GM21737 (cell line): ENCODE measurements around the gene SPRTN.
"Not testable (repeated sequence)": the region's sequence is repeated elsewhere in the genome, so short reads cannot be mapped to it uniquely, and the experiment has no call there.

ENCODE experiments used
- ATAC-seq: cut with Tn5 transposase; IDR thresholded peaks from one replicate; pipeline ENCODE4 v1.9.1; 2021; ENCODE audit warnings: mild to moderate bottlenecking, moderate library complexity; ENCODE audit not compliant: unreplicated experiment

Gene SPRTN

DNA sequence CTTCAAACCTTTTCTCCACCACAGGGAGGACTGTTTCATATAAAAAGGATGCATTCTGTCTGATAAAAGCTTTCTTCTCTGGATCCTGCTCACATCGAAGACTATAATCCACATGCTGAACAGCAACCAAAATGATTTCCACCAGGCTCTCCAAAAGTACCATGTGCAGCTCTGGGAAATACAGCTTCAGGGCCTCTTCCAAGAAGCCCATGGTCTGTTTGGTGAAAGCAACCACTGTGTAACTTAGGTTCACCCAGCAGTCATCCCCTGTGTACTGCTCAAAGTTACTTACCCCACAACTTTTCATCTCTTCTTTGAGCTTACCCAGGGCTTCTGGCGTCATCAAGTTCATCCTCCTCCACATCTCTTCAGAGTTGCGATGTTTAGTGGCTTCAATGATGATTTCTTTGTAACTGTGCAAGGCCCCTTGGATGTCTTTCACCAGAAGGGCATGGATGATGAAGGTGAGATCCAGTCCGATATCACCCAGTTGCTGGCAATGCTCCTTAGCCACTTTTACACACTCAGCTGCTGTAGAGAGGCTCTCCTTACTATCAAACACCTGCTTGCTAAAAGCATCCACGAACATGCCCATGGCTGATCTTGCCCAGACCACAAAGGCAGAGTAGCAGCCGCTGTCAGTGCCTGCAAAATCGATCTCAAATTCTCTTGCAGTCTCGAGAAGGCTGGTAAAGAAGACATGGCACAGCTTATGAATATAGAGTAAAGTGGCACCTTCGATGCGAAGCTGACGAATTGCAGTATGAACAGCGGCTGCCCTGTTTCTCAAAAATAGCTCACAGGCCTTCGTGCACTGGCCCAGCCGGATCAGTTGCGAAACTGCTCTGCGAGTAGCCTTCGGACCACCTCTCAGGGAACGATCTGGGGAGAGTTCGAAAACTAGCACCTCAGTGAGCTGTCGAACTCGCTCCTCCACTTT, 2.2 kb upstream of the SPRTN start:
- ATAC-seq: no peak

DNA sequence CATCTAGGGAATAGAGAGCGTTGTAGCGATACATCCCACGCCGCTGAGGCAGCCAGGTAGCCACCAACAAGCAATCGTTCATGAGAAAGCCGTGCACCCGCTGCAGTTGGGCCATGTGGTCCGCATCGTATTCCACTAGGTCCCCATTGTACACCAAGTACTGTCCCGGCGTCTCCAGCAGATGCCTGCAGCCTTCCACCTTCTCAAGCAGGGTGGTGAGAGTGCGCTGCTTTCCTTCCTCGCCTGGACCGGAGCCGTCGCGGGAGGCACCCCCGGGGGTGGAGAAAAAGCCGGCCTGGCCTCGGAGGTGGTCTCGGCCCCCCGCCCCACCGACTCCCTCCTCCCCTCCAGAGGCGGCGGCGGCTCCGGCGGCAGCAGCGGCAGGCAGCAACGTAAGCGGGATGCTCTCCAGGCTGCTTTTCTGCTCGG, 1.0 kb upstream of the SPRTN start:
- peak; percentile 14 for ATAC-seq

DNA sequence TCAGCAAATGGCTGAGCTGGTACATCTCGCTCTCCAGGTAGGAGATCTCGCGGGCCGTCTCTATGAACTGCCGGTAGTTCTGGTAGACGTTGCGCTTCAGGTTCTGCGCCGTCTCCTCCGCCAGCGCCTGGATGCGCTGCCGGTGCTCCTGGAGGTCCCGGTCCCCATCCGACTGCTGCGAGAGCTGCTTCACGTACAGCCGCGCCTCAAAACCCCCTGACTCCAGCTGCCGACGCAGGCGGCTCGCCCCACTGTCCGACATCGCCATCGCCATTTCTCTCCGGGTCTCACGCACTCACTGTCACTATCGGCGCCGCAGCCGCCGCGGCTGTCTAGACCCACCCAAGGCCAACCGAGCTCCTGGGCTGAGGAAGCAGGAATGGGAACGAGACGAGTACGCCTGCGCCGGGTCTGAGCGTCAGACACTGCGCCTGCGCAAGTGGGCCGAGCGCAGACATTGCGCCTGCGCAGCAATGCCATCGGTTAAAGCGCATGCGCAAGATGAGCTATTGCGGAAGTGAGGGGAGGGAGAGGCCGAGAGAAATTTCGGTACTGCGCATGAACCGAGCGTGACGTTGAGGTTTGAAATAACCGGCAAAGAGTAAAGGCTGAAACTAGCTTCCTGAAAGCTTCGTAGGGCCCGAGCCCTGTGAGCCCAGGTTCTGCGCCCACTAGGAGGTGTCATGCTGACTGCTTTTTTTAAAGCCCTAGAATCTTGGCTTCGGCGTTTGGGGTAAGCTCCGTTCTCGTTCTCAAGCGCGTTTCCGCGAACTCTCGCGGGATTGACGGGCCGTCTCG, 422 bp upstream of the SPRTN start, which contains the start of gene EXOC8:
TSS of gene EXOC8 (minus strand) at position 381 of the 798 bp plus-strand sequence. CDS start at position 274, 107 bp downstream.
- peak; percentile 66 for ATAC-seq

DNA sequence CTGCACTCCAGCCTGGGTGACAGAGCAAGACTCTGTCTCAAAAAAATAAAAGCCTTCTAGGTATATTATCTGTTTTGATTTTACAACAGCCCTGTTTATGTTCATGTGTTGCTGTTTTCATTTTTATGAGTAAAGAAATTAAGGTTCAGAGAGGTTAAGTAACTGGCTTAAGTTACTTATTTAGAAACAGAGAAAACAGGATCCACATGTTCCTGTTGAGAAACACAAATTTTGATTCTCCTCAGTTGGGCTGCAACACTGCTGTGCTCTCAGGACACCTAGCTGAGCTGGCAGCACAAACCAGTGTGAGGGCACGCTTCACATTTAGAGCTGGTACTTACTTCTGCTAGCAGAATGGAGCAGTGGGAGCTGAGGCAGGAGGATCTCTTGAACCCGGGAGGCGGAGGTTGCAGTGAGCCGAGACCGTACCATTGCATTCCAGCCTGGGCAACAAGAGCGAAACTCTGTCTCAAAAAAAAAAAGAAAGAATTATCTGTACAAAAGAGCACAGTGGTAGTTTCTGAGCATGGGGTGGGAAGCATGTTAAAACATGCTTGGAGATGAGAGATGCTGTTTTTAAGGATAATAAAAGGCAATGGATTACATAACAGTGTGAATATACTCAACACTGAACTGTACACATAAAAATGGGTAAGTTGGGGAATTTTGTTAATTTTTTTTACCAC, 2.4 kb downstream of the SPRTN start:
- no peak for ATAC-seq

DNA sequence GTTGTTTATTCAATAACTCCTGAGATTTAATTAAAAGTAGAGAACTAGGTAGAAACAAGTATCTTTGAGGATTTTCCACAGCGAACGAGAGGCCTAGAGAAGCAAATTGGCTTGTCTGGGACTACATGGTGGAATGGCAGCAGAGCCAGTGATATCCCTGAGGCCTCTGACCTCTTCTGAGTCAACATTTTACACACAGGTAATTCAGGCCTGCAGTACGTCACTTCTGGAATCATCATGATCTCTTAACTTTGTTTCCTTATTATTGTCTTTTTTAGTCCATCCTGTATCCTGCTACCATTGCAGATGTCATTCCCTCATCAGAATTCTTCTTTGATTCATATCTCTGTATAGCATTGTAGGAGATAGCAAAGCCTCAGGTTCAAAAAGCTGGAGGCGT, 9.9 kb downstream of the SPRTN start:
- no peak for ATAC-seq

DNA sequence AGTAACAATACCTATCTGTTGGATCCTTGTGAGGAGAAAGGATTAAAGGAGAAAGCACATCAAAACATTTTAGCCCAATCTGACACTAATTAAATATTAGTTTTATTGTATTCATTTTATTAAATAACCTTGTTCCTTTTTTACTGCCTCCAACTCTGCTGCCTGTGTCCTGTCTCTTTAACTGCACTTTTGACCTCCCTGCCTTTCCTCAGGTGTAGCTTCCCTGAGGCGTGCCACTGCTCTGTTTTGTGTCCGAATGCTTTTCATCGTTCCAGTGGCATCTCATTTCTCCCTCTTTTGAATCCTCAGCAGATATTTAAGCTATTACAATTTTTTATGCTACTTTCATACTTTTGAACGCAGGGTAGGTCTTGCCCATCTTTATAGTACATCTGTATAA, 10.3 kb downstream of the SPRTN start:
- ATAC-seq: no peak

DNA sequence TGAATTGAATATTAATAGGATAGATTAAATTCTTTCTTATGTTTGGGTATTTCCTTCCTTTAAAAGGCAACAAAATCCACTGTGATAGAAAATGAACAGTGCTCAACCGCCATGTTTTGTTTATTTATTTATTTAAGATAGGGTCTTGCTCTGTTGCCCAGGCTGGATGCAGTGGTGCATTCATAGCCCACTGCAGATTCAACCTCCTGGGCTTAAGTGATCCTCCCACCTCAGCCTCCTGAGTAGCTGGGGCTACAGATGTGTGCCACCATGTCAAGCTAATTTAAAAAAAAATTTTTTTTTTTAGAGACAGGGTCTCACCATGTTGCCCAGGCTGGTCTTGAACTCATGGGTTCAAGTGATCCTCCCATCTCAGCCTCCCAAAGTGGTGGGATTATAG, 10.8 kb downstream of the SPRTN start:
- ATAC-seq: not testable (repeated sequence)

DNA sequence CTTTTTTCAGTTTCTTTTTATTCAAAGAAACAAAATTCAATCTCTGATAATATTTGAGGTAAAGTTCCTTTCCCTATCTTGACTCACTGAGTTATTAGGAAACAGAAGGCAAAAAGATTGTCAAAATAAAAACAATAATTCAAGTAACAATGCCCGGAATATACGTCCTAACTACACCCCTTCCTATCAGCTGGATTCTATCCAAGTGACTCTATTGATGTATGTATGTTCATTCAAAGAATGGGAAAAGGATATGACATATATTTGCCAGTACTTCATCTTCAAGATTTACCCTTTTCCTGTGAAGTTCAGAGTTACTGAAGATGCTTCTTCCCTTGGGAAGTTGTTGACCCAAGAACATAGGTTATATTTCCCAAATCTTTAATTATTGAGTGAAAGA, 13.7 kb downstream of the SPRTN start:
- ATAC-seq: no peak

DNA sequence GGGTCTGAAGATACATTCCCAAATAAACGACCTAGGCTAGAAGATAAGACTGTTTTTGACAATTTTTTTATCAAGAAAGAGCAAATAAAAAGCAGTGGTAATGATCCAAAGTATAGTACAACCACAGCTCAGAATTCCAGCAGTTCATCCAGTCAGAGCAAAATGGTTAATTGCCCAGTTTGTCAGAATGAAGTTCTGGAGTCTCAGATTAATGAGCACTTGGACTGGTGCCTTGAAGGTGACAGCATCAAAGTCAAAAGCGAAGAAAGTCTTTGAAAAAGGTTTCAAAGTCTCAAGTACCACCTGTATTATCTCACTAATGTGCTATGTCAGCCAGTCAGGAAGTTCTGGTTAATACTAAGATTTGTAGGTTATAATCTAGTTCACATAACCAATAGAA, 15.0 kb downstream of the SPRTN start:
- no peak for ATAC-seq

DNA sequence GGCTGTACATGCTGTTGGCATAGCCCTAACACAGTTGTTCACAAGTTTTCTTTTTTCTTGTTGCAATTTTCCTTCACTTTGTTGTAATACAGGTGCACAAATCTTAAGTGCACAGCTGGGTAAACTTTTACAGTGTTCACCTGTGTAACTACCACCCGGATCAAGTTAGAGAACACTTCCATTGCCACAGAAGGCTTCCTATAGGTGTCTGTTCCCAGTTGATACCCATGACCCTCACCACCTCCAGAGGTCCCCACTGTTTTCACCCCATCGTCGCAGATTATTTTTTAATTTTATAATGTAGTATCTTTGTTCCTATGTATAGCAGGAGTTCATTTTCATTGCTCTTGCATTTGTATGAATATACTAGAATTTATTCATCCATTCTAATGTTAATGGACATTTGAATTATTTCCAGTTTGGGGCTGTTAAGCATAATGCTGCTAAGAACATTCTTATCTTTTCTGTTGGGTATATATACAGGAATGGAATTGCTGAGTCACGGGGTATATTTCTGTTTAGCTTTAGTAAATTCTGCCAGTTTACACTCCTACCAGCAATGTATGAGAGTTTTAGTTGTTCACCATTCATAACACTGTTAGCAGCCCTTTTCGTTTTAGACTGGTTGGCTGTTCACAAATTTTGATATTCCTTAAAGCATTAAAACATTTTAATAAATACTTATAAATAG, 16.4 kb downstream of the SPRTN start:
- ATAC-seq: no peak

DNA sequence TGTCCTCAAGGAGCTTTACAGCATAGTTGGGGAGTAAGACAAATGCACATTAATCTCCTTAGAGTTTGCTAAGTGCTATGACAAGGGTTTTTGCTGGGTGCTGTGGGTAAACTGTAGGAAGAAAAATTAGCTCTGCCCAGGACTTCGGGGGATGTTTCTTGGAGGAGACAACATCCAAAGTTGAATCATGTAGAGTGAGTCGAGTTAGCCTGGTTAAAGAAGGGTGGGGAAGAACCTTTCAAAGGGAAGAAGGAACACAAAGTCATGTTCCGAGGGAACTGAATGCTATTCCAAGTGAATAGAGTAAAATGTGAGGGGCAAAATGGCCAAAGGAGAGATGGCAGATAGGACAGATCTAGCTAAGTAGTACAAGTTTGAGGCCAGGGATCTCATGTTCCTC, 17.1 kb downstream of the SPRTN start:
- ATAC-seq: no peak

DNA sequence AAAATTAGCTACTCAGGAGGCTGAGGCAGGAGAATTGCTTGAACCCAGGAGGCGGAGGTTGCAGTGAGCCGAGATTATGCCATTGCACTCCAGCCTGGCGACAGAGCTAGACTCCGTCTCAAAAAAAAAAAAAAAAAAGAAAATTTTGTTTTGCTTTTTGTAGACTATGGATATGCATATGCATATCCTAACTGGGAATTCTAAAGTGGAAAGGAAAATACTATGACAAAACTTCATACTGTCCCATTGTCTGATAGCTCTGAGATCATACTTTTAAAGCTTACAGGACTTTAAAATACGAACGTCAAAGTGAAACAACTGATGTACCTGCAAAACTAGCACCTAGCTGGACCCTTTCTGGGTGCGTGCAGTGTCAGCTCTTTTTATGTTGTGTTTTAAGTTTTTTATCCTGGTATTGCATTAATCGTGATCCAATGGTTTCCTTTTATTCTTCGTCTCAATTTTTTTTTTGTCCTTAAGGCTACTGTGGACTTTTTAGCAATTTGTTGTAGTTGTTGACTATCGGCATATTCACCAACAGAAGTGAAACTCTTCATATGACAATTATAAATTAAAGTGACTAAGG, 19.2 kb downstream of the SPRTN start:
- no peak for ATAC-seq

DNA sequence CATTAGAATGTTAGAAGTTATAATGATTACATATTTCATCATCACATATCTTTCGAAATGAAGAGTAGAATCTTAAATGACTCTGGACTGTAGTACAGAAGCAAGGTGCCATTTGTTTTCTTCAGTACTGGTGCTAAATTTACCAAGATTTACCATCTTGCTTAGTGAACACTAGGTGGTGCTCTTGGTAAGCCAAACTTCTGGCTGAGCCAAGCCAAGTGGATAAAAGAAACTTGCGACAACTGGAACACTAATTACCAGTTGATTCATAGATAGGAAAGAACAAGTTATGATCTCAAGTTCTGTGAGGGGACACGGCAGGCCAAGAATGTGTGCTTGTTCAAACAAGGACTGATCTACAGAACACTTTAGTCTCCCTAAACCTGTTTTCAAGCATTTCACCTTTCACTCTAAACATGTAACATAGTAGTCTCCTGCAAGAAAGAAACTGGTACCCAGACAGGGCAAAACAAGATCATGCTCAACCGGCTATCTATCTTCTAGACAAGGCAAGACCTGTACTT, 19.8 kb downstream of the SPRTN start:
- ATAC-seq: peak; percentile 75

DNA sequence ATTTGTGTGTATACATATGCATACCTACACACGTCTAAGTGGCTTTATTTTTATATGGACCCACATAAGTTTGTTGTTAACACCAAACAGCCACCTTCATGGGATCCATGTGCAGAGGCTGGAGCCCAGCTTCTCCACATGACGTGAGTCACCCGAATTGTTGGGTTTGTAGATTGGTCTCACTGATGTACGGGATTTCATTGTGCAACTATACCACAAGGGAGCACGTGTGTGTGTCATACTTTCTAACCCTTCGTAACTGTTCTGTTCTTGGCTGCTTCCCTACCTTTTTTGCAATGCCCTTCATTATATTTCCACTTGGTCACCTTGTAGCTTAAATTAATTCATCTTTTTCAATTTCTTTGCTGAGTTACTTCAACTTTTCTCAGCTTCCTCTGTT, 21.0 kb downstream of the SPRTN start:
- ATAC-seq: no peak

DNA sequence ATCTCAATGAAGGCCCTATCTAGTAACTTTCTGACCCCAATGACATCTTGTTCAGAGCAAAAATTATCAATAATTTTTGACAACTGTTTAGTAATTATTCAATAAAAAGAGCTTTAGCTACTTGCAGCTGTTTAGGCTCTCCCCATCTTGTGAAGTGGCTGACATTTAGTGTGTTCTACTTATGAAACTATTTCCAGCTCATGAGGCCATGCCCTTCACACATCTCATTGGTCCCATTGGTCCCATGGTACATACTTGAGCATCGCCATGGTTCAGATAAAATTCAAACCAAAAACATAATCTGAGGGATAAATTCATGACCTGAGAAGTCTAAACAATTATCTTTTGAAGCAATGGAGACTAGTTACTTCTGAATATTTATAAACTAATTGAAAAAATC, 24.2 kb downstream of the SPRTN start:
- ATAC-seq: no peak

DNA sequence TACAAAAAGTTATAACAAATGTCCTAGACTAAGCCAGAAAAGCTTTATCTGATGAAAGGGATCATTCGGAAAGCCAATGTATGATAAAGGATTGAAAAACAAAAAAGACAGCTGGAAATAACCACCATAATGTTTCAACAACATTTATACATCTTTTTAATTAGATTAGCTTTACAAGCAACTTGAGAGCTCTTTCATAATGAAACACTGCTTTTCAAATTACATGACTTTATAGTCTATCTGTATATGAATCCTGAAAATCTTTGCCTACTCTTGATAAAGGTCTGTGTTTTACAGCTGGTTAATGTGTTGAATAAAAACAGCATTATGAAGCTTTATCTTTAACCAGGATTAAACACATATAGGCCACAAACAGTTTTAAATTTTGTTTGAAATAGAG, 25.5 kb downstream of the SPRTN start:
- no peak for ATAC-seq

DNA sequence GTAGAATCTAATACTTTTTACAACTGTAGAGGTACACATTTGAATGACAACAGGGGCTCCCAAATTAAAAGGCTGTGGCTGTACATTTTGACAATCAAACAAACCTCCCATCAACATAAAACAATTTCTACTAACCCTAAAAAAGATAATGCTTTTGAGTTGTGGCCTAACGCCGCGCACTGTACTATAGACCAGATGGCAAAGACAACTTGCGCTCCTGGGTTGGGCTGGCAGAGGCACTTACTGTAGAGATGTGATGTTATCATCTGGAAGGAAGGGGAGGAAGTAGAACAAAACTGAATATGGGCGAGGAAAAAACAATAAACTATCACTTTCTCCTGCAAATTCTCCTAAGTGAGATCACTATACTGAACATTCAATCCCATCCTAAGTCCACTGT, 26.1 kb downstream of the SPRTN start:
- no peak for ATAC-seq

DNA sequence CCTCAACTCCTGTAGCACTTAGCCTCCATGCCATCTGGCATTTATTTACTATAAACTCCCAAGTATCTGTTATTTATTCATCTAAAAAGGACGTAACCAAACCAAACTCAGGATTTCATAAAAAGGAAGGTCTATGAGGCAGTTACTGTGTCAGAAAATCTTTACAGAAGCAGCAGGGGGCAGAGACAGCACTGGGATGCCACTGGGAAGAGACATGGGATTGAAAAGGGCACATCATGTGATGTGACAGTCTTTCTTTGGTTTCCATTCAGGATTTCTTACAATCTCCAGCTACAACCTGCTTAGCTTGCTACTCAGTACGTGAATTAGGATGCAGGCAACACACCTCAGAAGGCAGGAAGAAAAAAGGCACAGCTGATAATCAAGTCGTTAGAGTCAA, 31.2 kb downstream of the SPRTN start:
- ATAC-seq: no peak

DNA sequence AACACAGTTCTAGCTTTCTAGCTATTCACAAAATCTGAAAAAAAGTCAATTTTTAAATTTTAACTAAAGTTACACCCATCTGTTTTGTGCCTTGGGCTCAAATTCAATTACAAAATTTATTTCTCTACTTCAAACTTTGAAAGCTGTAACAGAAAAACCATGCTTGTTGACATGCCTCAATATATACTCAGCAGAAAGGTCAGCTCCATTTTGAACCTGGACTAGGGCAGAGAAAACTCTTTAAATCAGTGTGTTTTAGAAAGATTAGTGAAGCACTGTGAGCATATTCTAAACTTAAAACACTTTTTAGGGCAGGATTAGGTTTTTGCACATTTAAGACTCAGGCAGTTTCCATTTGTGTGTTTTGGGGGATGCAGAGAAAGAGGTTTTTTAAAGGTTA, 34.4 kb downstream of the SPRTN start:
- no peak for ATAC-seq

DNA sequence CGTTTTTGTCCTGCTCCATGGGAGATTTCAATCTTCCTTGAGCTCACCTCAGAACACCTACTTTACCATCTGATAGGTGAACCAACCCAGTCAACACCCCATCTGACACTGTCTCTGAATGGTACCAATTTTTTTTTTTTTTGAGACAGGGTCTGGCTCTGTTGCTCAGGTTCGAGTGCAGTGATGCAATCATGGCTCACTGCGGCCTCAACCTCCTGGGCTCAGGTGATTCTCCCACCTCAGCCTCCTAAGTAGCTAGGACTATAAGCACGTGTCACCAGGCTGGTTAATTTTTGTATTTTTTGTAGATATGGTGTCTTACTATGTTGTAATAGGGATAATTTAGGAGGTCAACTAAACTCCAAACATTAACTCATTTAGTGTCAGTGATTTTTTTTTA, 36.3 kb downstream of the SPRTN start:
- no peak for ATAC-seq
